ENCODE data around the gene KIF2A.

Gene KIF2A

GRCh38 chr5:62296998-62297397 is 9.0 kb upstream of the KIF2A start:
- DNase-seq, result no peak

GRCh38 chr5:62298118-62298517 is 7.9 kb upstream of the KIF2A start:
- no peak for DNase-seq

GRCh38 chr5:62299101-62299500 is 6.9 kb upstream of the KIF2A start:
- DNase-seq, result no peak

- DNase-seq, result no peak
Measured at GRCh38 chr5:62299600-62299999, 6.4 kb upstream of the KIF2A start.

- DNase-seq, result no peak
Measured at GRCh38 chr5:62305358-62305714, 670 bp upstream of the KIF2A start.

DNA sequence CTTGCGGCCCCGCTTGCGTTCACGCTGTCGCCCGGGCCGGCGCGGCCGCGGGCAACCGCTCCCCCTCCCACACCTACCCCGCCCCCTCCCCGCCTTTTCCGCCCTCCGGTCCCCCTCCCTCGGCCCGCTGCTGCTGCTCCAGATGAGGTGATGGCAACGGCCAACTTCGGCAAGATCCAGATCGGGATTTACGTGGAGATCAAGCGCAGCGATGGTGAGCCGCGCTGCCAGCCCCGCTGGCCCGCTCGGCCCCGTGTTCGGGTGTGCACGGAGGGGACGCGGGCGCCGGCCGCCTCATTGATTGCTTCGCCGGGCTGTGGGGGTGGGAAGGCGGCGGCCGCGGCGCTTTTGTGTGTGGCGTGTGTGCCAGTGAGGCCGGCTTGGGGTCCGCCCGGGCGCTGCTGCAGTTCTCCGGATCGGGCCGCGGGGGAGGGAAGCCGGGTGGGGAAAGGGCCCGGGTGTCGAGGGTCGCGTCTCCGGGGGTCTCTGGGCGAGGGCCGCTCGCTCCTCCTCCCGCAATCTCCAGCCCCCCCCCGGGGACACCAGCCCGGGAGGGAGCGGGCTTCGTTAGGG is 403 bp downstream of the KIF2A start:
- no peak for DNase-seq

GRCh38 chr5:62306896-62307689 is 1.1 kb downstream of the KIF2A start:
- no peak for DNase-seq

DNA sequence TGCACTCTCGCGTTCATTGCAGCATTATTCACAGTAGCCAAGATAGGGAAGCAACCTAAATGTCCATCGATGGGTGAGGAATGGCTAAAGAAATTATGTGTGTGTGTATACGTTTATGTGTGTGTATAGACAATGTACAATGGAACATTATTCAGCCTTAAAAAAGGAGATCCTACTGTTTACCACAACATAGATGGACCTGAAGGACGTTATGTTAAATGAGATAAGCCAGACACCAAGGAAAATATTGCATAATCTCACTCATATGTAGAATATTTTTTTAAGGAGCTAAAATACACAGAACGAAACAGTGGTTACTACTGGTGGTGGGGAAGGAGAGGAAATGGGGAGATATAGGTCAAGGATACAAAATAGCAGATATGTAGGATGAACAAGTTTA is 2.4 kb downstream of the KIF2A start:
- DNase-seq, result no peak

DNA sequence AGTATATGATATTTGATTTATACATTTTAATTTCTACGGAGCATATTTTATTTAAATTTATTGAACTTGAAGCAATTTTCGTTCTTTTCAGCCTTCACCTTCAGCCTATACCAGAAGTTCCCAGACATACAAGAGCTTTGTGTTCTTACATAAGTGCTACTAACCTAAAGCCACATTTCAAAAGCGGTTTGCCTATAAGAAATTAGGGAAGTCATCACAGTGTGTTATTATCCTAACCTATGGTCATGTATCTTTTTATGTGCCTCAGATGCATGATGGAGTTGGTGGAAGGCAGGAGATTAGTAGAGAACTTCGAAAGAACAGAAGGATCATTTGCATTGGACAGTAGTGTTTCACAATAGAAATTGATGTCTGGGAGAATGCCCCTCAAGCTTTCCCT is 3.1 kb downstream of the KIF2A start:
- DNase-seq, result no peak

- no peak for DNase-seq
Measured at GRCh38 chr5:62310426-62311143, 4.6 kb downstream of the KIF2A start.

DNA sequence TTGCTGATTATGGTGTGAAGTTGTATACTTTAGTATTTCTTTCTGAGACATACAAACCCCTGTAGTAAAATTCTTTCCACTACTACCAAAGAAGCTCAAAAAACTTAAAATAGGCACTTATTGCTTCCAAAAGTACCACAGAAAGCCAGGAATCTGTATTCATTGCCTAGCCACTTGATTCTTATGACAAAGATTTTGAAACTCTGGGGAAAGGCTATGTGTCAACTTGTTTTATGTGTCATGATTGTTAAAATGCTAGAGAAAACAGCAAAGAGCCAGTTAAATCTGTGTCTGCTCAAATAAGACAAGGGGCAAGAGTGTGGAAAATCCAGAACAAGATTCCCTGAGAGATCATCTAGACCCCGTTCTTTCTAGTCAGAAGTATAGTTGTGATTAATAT is 6.0 kb downstream of the KIF2A start:
- no peak for DNase-seq

- DNase-seq, result no peak
Measured at GRCh38 chr5:62312674-62313073, 6.7 kb downstream of the KIF2A start.

GRCh38 chr5:62314213-62314830 is 8.3 kb downstream of the KIF2A start:
- DNase-seq, result no peak

- DNase-seq, result no peak
Measured at GRCh38 chr5:62315376-62316175, 9.6 kb downstream of the KIF2A start.

DNA sequence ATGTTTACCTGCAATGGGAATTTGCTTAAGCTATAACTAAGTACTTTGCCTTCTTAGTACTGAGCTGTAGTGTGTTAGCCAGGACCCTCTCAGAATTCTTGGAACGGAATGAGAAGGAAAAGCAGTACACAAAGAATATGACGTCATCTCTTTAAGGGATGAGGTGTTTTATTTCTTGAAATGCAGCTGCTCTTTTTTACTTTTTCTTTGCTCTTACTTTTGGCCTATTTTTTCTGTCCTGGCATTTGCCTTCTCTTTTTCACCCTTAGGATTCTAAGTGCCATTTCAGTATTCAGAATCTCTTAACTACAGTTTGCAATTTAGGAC is 10.1 kb downstream of the KIF2A start:
- DNase-seq, result no peak

DNA sequence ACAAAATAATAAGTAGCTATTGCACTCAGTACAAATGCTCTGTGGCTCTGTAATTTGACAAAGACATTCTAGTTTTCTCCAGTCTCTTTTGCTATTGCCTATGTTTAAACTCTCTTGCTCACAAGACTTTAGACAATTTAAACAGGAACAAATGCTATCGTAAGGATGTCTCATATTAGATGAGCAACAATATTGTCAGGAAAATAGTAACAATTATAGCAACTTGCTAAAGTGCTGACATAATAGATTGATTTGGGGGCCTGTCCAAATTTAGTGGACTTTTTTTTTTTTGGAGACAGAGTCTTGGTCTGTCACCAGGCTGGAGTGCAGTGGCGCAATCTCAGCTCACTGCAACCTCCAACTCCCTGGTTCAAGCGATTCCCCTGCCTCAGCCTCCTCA is 11.8 kb downstream of the KIF2A start:
- no peak for DNase-seq

DNA sequence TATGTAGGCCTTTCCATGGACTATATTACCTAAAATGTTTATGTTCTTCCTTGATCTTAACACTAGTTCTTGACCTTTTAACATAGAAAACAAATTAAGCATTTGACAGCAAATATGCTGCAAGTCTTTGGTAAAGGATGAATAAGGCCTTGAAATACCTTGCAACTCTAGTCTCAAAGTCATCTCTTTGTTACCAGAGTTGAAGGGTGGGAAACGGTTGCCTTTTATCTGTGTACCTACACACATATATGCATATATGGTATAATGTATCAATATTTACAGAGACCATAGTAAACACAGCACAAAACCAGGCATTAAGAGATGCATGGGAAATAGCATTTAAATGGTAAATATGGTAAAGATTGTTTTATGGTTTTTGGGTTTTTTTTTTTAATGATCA is 16.5 kb downstream of the KIF2A start:
- DNase-seq, result no peak

DNA sequence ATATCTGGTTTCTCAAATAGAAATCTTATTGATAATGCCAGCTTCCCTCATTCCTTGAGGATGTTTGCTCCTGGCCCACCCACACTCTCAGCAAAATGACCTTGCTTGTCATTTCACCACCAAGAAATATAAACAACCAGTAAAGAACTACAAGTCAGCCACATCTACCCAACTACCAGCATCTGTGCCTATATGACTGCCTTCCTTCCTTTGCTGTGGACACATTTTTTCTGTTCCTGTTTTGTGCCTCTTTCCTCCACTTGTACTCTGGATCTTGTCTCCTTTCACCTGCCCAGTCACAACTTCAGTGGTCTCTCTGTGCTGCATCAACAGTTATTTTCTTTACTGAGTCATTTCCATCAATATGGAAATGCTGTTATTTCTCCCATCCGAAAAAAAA is 20.3 kb downstream of the KIF2A start:
- no peak for DNase-seq

DNA sequence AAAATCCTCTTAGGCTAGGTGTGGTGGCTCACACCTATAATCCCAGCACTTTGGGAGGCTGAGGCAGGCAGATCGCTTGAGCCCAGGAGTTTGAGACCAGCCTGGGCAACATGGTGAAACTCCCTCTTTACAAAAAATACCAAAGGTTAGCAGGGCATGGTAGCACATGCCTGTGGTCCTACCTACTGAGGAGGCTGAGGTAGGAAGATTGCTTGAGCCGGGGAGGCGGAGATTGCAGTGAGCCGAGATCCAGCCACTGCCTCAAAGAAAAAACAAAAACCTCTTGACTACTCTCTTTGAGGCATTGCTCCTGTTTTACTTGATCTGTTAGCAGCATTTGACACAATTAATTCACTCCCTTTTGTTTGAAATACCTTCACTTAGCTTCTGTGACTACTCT is 20.7 kb downstream of the KIF2A start:
- no peak for DNase-seq

DNA sequence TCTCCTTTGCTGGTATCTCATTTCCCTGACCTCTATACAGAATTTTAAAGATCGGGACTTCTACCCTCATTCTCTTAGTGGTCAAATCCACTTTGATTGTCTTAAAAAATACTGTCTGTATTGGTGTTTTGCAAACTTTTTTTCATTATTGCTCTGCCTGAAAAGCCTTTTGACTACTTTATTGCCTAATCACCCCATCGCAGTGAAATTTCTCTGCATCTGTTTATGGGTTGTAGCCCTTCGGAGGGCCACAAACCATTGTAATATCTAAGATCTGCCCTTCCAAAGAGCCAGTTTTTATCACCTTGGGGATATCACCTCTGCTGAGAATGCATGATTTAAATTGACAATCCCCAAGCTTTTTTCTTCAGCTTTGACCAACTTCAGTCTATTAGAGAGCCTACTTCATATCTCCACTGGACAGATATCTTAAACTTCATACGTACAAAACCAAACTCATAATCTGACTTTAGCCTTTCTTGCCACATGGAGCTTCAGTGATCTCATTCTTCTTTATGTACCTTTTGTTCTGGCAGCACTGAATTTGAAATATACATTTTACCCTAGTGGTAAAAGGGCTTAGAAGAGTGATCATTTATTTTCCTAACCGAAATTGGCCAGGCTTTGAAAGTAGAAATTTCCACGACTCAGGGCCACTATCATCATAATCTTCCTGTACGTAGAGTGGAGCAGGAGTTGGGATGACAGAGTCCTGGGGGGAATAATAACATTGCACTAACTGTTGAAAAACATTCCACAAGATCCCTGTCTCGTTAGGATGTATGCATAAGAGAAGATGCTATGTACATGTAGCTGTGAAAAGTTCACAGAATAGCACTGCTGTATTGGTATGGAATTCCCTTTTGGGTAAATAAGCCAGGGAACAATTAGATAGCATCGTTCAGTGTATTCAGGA is 21.4 kb downstream of the KIF2A start:
- DNase-seq, result no peak

DNA sequence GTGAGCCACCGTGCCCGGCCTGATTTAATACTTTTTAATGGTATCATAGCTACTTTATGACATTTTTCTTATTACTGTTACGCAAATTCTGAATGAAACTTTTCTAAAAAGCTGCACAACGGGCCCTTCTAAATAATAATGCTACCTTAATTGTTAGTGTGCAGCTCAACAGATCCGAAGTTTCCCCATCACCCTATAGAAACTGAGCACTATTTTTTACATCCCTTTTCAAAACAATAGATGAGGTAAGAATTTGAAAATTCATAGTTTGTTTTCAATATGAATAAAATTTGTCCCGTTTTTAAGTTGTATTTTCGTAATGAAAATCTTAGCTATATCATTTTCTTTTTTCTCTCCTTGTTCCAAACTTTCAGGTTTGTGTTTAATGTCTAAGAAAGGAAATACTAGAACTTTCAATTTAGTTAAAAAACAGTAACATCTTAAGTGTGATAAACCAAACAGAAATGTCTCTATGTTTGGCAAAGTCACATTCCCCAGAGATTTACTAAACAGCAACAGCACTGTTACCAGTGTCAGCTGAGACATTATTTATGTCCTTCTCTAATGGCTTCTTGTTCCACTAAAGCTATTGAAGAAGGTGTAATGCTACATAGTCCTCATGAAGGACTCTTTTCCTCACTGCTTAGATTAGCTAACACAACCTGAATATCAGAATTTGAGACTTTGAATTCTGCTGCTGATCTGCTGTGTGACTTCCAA is 22.9 kb downstream of the KIF2A start:
- no peak for DNase-seq
